Astrocyte (in vitro differentiated cells and primary cell): ENCODE measurements around the gene ETS1. TPM values are rescaled to one million over a fixed set of nuclear protein-coding genes. Genes with fewer than 3 reads are reported as not detected.
A peak's percentile ranks its signal among the peaks of the same experiment; 100 is the strongest.

Experiments used
- DNase-seq: peaks from one replicate; pipeline ENCODE4 v3.0.0-alpha.2; 2010; ENCODE audit warnings: low read depth
- FAIRE-seq: peaks from 2 replicates; lab custom pipeline; 2011; peaks lifted over from hg19 to GRCh38; lab: Jason Lieb, UNC
- H2AFZ ChIP-seq: 2 replicates; pipeline ENCODE4 v1.6.0; 2012; ENCODE audit warnings: low read depth, low read length, inconsistent platforms
- H3K27ac ChIP-seq: 2 replicates; pipeline ENCODE4 v1.5.1; 2011; ENCODE audit warnings: low read depth, low read length, inconsistent platforms
- H3K27me3 ChIP-seq: 2 replicates; pipeline ENCODE4 v1.6.0; 2011; ENCODE audit warnings: low read length, inconsistent platforms; ENCODE audit not compliant: insufficient read depth
- H3K36me3 ChIP-seq: 2 replicates; pipeline ENCODE4 v1.5.1; 2011; ENCODE audit warnings: low read length, inconsistent platforms; ENCODE audit not compliant: insufficient read depth
- H3K4me1 ChIP-seq: 2 replicates; pipeline ENCODE4 v1.5.1; 2011; ENCODE audit warnings: low read length, inconsistent platforms; ENCODE audit not compliant: insufficient read depth
- H3K4me2 ChIP-seq: 2 replicates; pipeline ENCODE4 v1.6.0; 2012; ENCODE audit warnings: low read length, inconsistent platforms
- H3K4me3 ChIP-seq: 2 replicates; pipeline ENCODE4 v1.5.1; 2011; ENCODE audit warnings: low read depth, mild to moderate bottlenecking, low read length, inconsistent platforms; ENCODE audit not compliant: insufficient read depth
- H3K79me2 ChIP-seq: 2 replicates; pipeline ENCODE4 v1.6.0; 2012; ENCODE audit warnings: mild to moderate bottlenecking, low read length, inconsistent platforms; ENCODE audit not compliant: insufficient read depth
- H3K9ac ChIP-seq: 2 replicates; pipeline ENCODE4 v1.6.0; 2012; ENCODE audit warnings: mild to moderate bottlenecking, low read length, inconsistent platforms
- H3K9me3 ChIP-seq: 2 replicates; pipeline ENCODE4 v1.5.1; 2012; ENCODE audit warnings: low read depth, mild to moderate bottlenecking, low read length, inconsistent platforms; ENCODE audit not compliant: insufficient read depth
- H4K20me1 ChIP-seq: 2 replicates; pipeline ENCODE4 v1.6.0; 2012; ENCODE audit warnings: low read length, inconsistent platforms; ENCODE audit not compliant: insufficient read depth
- H3K27ac Mint-ChIP-seq: one replicate; pipeline ENCODE4 v1.8.0; 2021; ENCODE audit warnings: mild to moderate bottlenecking, mixed read lengths; ENCODE audit not compliant: unreplicated experiment
- H3K27me3 Mint-ChIP-seq: one replicate; pipeline ENCODE4 v1.8.0; 2021; ENCODE audit warnings: low read depth, mixed read lengths; ENCODE audit not compliant: unreplicated experiment
- H3K36me3 Mint-ChIP-seq: one replicate; pipeline ENCODE4 v1.8.0; 2021; ENCODE audit warnings: low read depth, mixed read lengths; ENCODE audit not compliant: unreplicated experiment
- H3K4me1 Mint-ChIP-seq: one replicate; pipeline ENCODE4 v1.8.0; 2021; ENCODE audit warnings: low read depth, mixed read lengths; ENCODE audit not compliant: unreplicated experiment
- H3K4me3 Mint-ChIP-seq: one replicate; pipeline ENCODE4 v1.8.0; 2021; ENCODE audit warnings: mild to moderate bottlenecking, moderate library complexity, mixed read lengths; ENCODE audit not compliant: unreplicated experiment
- H3K9me3 Mint-ChIP-seq: one replicate; pipeline ENCODE4 v1.8.0; 2021; ENCODE audit warnings: mild to moderate bottlenecking, mixed read lengths; ENCODE audit not compliant: unreplicated experiment
- CTCF ChIP-seq: IDR thresholded peaks from 2 replicates; pipeline ENCODE4 v1.5.1; 2011; ENCODE audit warnings: low read depth, mild to moderate bottlenecking, inconsistent platforms, low read length, moderate library complexity; ENCODE audit not compliant: insufficient read depth
- EZH2 ChIP-seq: IDR thresholded peaks from 2 replicates; pipeline ENCODE4 v1.6.1; 2012; ENCODE audit warnings: mild to moderate bottlenecking, low read length, inconsistent platforms; ENCODE audit not compliant: insufficient read depth
- total RNA-seq: library from RNA; stranded (reverse); gene quantifications from 2 replicates; pipeline ENCODE4 v1.2.1, GENCODE V29; 2021

The ETS1 gene
- total RNA-seq, 1 donor from 2014 or later, result 107 TPM

- H3K4me2 ChIP-seq, result peak overlapping the region; percentile 83
- Mint-ChIP-seq H3K27me3 (no peaks in the 10 kb centered on the region), H3K4me3 (peak overlapping the region; percentile 51), H3K27ac (peak overlapping the region; percentile 95), H3K36me3 (peaks cover 3% of the 10 kb centered on the region), H3K9me3 (no peaks in the 10 kb centered on the region), H3K4me1 (peaks cover 90% of the 10 kb centered on the region)
- H3K4me3 ChIP-seq, result peak overlapping the region; percentile 39
- no peaks in the 10 kb centered on the region for H3K9me3 ChIP-seq
- H3K79me2 ChIP-seq, result peaks cover 90% of the 10 kb centered on the region
- peaks cover 84% of the 10 kb centered on the region for H3K4me1 ChIP-seq
- peak overlapping the region; percentile 88 for H3K9ac ChIP-seq
- H4K20me1 ChIP-seq, result peaks cover 13% of the 10 kb centered on the region
- H3K27me3 ChIP-seq, result no peaks in the 10 kb centered on the region
- FAIRE-seq (peak; percentile 96), DNase-seq (peak; percentile 98)
- H2AFZ ChIP-seq, result no peak overlapping the region
- peaks cover 3% of the 10 kb centered on the region for H3K36me3 ChIP-seq
- no peak for TF ChIP-seq EZH2
- no peak for TF ChIP-seq CTCF
- H3K27ac ChIP-seq, result peak overlapping the region; percentile 95
These were observed 90.1 kb downstream of the ETS1 start for GRCh38 chr11:128497061-128497775.

GRCh38 chr11:128496692-128497060, 90.7 kb downstream of the ETS1 start:
- DNase-seq (no peak), FAIRE-seq (peak; percentile 77)
- Histone ChIP-seq H3K4me1 (peaks cover 83% of the 10 kb centered on the region), H4K20me1 (peaks cover 19% of the 10 kb centered on the region), H3K27me3 (no peaks in the 10 kb centered on the region), H3K36me3 (peaks cover 3% of the 10 kb centered on the region), H3K9me3 (no peaks in the 10 kb centered on the region), H3K9ac (peak overlapping the region; percentile 88), H3K4me2 (peak overlapping the region; percentile 83), H2AFZ (no peak overlapping the region), H3K79me2 (peaks cover 90% of the 10 kb centered on the region), H3K4me3 (peak overlapping the region; percentile 5), H3K27ac (peak overlapping the region; percentile 95)
- Mint-ChIP-seq H3K36me3 (peaks cover 4% of the 10 kb centered on the region), H3K4me1 (peaks cover 90% of the 10 kb centered on the region), H3K4me3 (no peak overlapping the region), H3K9me3 (no peaks in the 10 kb centered on the region), H3K27ac (peak overlapping the region; percentile 95), H3K27me3 (no peaks in the 10 kb centered on the region)
- TF ChIP-seq EZH2 (no peak), CTCF (no peak)

GRCh38 chr11:128496249-128496648, 91.1 kb downstream of the ETS1 start:
- H3K4me3 Mint-ChIP-seq, result no peak overlapping the region
- peaks cover 90% of the 10 kb centered on the region for H3K79me2 ChIP-seq
- peak overlapping the region; percentile 83 for H3K4me2 ChIP-seq

More at GRCh38 chr11:128496249-128496648, 91.1 kb downstream of the ETS1 start:
- H3K27ac ChIP-seq, result peak overlapping the region; percentile 95
- Mint-ChIP-seq H3K4me1 (peaks cover 90% of the 10 kb centered on the region), H3K27ac (peak overlapping the region; percentile 95), H3K27me3 (no peaks in the 10 kb centered on the region), H3K36me3 (peaks cover 4% of the 10 kb centered on the region), H3K9me3 (no peaks in the 10 kb centered on the region)
- no peak for DNase-seq
- H3K4me1 ChIP-seq, result peaks cover 78% of the 10 kb centered on the region
- FAIRE-seq, result peak; percentile 13
- no peaks in the 10 kb centered on the region for H3K9me3 ChIP-seq
- no peaks in the 10 kb centered on the region for H3K27me3 ChIP-seq
- H4K20me1 ChIP-seq, result peaks cover 23% of the 10 kb centered on the region
- H3K9ac ChIP-seq, result peak overlapping the region; percentile 88
- peak overlapping the region; percentile 15 for H3K4me3 ChIP-seq
- H3K36me3 ChIP-seq, result peaks cover 3% of the 10 kb centered on the region
- no peak overlapping the region for H2AFZ ChIP-seq
- TF ChIP-seq EZH2 (no peak), CTCF (no peak)
